ENCODE measurements around the gene GPR160.

DNA sequence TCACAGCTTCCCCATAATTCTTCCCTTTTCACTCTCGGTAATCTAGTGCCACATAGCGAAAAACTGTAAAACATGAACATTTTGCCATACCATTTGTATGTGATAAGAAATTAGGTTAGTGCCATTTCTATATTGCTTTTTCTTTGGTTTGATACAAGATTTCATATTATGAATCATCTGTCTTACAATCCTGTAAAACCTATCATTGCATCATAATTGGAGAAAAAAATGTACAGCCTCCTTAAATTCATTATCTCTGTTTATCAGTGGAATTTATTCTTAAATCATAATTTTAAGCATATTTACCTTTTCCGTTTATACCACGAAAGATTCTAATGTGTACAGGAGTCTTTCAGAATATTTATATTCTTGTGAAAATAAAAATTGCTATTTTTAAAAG, 47.4 kb upstream of the GPR160 start:
- TF ChIP-seq, protein P1, sequence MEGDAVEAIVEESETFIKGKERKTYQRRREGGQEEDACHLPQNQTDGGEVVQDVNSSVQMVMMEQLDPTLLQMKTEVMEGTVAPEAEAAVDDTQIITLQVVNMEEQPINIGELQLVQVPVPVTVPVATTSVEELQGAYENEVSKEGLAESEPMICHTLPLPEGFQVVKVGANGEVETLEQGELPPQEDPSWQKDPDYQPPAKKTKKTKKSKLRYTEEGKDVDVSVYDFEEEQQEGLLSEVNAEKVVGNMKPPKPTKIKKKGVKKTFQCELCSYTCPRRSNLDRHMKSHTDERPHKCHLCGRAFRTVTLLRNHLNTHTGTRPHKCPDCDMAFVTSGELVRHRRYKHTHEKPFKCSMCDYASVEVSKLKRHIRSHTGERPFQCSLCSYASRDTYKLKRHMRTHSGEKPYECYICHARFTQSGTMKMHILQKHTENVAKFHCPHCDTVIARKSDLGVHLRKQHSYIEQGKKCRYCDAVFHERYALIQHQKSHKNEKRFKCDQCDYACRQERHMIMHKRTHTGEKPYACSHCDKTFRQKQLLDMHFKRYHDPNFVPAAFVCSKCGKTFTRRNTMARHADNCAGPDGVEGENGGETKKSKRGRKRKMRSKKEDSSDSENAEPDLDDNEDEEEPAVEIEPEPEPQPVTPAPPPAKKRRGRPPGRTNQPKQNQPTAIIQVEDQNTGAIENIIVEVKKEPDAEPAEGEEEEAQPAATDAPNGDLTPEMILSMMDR (IDR thresholded peaks at IDR 0.05), result no peak
- TF ChIP-seq POLR2A (IDR thresholded peaks at IDR 0.05), result no peak

Data from testis (tissue), 2 donors.